NCI-H128 (cell line): Measurements from ENCODE around the gene NECAP2.
"Not testable (repeated sequence)": the region's sequence is repeated elsewhere in the genome, so short reads cannot be mapped to it uniquely, and the experiment has no call there.

Experiments used
- DNase-seq: peaks from one replicate; lab custom pipeline; 2025; ENCODE audit not compliant: unreplicated experiment; lab: John Stamatoyannopoulos, UW

The NECAP2 gene

GRCh38 chr1:16492937-16493336 is 52.4 kb downstream of the NECAP2 start:
- not testable (repeated sequence) for DNase-seq

- DNase-seq, result not testable (repeated sequence)
Measured at GRCh38 chr1:16493731-16494130, 53.2 kb downstream of the NECAP2 start.

- not testable (repeated sequence) for DNase-seq
Measured at GRCh38 chr1:16497474-16497904, 57.0 kb downstream of the NECAP2 start.

DNA sequence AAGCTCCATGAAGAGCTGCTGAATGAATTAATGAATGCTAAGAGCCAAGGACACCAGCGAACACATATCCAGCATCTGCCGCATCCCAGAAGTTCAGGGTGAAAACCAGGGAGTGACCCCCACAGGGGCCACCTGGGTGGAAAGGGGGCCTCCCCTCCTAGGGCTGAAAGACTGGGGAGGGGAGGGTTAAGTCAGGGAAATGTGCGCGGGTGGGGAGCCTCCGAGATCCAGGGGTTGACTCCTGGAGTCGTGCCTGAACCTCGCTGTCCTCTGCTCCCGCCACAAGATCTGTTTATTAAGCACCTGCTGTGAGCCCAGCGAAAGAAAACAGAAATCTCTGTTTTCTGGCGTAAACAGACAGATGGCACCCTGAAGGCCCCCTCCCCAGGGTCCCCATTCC is 57.5 kb downstream of the NECAP2 start:
- DNase-seq, result not testable (repeated sequence)

DNA sequence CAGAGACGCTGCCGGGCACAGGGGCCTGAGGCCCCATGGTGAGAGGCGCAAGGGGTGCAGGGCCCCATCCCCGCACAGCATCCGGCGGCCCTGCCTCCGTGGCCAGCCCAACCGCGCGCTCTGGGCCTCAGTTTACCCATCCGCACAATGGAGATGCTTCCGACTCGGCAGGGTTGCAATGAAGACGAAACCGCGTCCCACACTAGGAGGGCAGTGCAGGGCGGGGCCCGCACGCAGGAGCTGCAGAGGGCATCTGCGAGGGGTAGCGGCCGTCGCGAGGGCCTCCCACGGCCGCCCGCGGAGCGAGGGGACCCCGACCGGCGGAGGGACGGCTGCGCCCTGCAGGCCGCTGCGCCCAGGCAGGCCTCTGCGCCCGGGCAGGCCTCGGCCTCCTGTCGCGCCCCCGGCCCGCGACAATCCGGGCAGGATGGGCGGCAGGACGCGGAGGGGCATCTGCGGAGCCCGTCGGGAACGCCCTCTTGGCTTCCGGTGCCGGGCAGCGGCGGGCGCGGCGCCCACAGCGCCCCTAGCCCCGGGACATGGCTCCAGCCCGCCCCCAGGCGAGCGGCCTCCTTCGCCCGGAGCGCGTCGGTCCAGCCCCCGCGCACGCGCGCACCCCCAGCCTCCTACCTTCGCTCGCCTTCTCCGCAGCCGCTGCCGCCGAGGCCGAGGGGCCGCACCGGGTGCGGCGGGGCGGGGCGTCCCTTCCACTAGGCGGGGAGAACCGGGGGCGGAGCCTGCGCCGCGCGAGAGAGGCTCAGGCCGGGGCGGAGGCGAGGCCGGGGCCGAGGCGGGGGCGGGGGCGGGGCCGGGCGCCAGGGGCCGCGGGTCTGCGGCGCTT is 58.3 kb downstream of the NECAP2 start:
- DNase-seq, result peak; percentile 93

DNA sequence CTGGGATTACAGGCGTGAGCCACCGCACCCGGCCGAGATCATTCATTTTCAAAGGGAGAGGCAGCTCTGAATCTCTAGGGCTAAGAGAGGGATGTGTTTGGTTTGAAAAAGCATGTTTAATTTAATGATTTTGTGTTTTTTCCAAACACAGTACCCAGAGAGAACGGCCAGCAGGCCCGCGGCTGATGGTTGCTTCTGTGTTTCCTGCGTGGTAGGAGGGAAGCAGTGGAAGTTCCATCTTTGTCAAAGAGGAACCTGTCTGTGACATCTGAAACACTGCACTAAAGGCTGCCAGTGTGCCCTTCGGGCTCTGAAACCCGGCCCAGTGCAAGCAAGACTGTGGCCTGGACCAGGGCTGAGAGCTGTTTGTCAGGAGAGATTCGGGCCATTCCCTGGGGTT is 59.9 kb downstream of the NECAP2 start:
- not testable (repeated sequence) for DNase-seq

- DNase-seq, result not testable (repeated sequence)
Measured at GRCh38 chr1:16500975-16501374, 60.5 kb downstream of the NECAP2 start.

DNA sequence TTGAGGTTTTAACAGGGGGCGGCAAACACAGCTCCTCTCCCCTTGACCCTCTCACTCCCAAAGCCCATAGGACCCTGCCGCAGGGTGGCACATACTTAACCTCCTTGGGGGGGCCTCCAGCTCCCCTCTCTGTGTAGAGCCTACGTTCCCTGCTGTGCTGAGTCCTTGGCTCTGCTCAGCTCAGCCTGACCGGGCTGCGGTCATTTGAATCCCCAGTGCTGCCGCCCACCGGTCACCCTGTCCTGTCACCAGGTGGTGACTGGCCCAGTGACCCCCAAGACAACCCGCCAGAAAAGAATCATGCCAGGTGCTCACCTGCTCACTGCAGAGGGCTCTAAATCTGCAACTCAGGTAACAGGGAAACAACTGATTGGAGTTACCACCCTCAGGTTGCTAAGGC is 60.9 kb downstream of the NECAP2 start:
- DNase-seq, result not testable (repeated sequence)

DNA sequence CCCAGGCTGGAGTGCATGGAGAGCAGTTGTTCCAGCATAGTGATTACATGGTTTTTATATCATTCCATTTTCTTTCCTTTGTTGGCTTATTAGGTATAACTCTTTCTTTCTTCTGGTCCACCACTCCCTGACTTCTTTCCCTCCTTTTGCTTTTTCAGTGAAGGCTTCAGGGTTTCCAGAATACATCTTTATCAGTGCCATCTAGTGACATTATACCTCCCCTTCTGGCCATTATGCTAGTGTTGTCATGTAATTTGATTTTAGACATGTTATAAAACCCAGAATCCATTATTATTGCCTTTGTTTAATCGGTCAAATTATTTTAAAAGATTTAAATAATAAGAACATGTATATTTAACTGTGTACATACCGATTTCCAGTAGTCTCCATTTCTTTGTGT is 63.0 kb downstream of the NECAP2 start:
- DNase-seq, result no peak

- not testable (repeated sequence) for DNase-seq
Measured at GRCh38 chr1:16505870-16506269, 65.3 kb downstream of the NECAP2 start.

DNA sequence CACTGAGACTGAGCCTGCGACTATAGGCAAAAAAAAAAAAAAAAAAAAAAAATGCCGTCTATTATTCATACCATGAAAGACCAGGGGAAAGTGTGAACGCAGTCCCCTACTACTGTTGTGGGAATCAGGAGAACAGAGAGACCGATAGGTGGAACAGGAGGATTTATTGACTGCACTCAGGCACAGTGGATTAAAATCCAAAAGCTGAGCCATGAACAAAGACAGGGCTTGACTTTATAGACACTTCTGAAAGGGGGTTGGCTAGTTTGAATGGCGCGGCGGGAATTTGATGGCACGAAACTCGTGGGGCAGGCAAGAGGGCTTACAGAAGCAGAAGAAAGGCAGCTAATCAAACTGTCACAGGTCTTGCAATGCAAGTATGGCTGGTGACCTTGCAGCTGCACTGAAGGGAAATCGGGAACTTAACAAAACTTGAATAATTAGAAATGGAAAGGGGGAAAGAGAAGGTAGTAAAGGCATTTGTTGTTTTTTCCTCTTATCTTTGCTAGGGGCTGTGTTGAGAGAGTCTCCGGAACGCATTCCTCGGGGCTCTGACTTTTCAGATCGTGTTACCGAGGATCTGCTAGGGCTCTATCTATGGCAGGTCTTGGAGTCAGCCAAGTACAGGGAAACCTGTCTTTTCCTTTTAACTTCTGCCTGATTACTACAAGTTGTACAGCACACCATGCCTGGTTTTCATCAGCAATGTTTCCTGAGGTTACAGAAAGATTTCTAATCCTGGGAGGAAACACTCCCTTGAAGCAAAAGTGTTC is 66.0 kb downstream of the NECAP2 start:
- not testable (repeated sequence) for DNase-seq

- not testable (repeated sequence) for DNase-seq
Measured at GRCh38 chr1:16508861-16509445, 68.4 kb downstream of the NECAP2 start.
